ENCODE measurements around the gene PPP2R2B.

The PPP2R2B gene

DNA sequence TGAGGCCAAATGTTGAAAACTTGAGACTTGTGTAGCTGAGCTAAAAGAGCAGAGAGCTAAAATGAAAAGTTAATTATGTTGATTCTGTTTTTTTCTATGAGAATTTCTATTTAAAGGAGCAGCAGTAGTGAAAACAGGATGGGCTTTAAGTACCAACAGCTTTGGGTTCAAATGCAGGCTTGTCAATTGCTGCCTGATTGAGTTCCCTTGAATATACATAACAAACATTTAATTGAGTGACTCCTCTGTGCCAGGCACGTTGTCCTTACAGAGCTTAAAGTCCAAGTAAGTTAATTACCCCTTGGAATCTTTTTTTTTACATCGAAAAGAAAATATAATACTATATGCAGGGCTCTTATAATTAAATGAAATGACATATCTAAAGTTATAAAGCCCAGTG is 38.5 kb downstream of the PPP2R2B start:
- intact Hi-C loops (cut with DNase I) = no loop called here
- DNase-seq = no peak

DNA sequence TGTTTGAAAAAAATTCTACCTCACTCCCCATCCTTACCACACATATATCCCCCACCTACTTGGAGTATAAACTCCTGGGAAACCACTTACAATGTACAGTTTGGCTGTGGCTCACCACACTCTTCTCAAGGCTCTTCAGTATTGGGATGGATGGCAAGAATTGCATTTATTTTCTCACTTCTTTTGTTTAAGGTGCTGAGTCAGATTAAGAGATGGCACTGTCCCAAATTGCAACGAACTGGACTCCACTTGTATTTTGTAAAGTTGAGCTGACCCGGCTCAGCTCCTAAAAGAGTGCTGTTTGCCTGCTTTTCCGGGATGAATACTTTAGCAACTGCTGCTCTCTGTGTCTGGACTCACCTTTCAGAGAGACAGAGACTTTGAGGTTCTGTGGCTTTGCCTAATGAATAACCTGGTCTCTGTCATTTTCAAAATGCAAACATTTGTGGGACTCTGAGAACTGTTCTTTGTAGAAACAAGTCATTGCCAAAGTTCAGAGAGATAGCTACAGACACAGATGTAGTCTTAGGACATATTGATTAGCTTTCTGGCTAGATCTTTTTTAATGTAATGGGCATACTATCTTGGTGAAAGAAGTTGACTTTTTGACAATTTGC is 42.2 kb downstream of the PPP2R2B start:
- intact Hi-C loops (cut with DNase I) = no loop called here
- peak in 1 of 42 donors; percentile 13 for DNase-seq

DNA sequence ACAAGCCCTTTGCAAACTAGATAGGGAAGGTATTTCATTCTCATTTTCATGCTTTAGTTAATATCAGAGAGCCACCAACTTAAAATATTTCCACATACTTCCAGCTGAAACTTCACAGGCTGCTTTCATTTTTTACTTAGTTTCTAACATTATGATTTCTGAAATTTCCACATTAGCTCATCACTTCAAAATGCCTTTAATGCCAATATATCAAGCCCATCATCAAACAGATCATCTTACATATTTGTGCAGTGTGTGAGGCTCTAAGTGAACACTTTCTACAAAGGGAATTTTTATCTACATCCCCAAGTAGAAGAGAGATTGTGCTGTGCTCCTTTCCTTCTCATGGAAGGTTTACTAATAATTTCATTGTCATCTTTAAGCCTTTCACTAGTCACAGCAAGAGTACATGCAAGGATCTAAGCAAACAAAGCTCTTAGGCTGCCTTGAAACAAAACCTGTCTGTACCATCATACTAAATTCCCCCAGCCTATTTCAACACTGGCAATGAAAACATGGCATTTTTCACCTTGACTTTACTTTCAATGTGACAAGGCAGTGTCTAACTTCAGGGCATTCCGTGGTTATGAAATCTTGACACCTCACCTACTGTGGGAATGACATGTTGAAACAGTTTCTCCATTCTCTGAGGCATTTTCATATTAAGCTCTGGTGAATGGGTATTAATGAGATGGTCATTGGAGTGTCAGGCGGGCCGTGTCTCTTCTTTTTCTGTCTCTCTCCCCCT is 45.4 kb downstream of the PPP2R2B start:
- intact Hi-C loops (cut with DNase I) = no loop called here

DNA sequence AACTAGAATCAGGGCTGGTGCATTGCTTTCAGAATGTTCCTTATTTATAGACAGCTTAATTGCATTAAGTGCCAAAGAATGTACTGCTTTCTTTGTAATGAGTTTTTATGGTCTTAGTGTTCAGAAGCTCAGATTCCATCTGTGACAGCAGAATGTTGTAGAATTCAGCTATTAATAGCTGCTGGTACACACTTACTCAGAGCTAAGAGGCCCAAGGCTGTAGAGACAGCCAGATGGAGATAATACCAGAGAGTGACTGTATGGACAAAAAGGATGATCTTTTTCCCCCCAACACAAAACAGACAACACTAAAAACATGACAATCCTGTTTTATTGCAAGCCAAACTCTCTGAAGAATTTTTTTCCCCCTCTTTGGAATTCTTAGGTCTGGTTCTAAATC is 50.2 kb downstream of the PPP2R2B start:
- DNase-seq = no peak
- intact Hi-C loops (cut with DNase I) = no loop called here

More for the DNA sequence above, 45.4 kb downstream of the PPP2R2B start:
- no peak for DNase-seq

DNA sequence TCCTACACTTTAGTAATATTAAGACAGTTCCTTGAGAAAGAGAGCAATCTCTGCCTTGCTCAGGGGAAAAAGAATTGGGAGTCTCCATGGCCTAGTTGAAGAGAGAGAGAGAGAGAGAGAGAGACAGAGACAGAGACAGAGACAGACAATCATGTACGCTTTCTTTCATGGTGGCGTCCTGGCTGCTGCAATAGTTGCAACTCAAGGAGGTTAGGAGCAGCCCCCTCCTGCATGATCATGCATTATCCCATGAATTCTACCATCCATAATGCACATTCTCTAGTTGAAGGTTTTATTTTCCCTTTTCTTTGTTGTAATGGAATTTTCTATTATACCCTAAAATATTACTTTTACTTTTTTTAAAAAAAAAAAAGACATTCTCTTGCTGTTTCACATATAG is 50.7 kb downstream of the PPP2R2B start:
- no peak for DNase-seq
- intact Hi-C loops (cut with DNase I) = no loop called here

DNA sequence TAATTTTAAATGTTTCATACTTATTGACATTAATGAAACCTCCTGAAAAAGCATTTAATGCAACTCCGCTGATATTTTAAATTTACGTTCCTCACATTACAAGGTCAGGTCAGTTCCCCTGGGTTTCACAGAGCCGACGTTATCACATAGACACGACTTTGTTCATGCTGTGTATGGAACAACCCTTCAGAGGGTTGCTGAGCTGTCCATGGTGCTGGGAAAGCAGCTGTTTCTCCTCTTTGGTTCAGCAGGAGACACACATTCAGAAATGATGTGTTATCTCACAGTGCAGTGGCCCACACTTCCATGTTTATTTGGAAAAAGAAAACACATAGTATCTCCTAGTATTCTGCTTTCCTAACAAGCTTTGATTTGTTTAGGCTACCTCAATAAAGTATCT is 53.5 kb downstream of the PPP2R2B start:
- intact Hi-C loops (cut with DNase I) = no loop called here
- peak in 5 of 42 donors; percentile 33 to 70 (median 40) for DNase-seq

DNA sequence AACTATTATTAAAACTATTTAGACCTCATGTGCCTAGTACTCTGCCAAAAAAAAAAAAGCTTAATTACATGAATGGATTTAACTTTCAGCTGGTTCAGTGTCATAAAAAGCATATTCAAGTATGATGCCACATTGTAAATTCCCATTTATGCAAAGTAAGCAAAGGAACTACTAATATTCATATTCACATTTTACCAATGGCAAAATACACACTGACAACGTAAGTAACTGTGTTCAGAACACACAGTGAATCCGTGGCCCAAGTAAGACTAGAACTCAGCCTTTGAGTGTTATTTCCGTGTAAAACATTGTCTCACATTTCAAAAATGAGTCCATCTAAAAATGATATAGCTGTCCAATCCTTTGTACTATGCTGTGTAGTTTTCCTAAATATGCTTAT is 56.8 kb downstream of the PPP2R2B start:
- intact Hi-C loops (cut with DNase I) = no loop called here
- DNase-seq = no peak

DNA sequence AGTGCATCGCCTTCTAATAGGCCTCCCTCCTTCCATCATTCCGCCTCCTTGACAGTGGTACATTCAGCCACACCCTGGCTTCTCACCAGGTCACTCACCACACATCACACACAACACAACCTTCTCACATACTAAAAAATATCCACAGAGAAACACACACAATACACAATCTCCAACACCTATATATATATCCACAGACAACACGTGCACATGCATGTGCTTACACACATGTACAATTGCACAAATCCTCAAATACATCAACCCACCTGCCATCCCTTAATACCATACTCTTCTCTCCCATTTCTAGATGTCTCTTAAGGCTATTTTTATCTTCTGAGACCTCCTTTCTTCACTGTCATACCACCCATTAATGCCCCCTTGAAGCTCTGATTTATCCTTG is 57.6 kb downstream of the PPP2R2B start:
- DNase-seq = no peak
- intact Hi-C loops (cut with DNase I) = no loop called here

DNA sequence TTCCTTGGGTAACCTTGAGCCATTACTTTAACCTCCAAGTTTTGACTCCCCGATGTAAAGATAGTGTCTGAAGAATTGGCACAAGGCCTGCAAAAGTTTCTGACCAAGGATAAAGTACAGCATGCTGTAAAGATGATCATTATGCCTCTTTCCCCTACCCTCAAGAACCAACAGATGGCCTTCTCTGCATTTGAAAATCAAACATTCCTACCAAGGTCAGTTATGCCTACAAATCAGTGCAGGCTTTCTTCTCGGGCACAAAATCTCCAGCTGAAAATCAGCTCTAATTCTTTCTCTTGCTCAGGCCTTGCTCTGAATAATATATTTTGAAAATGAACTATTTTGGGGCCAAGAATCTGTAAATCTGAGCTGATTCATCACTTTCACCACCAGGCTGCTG is 59.7 kb downstream of the PPP2R2B start:
- no peak for DNase-seq
- intact Hi-C loops (cut with DNase I) = no loop called here

DNA sequence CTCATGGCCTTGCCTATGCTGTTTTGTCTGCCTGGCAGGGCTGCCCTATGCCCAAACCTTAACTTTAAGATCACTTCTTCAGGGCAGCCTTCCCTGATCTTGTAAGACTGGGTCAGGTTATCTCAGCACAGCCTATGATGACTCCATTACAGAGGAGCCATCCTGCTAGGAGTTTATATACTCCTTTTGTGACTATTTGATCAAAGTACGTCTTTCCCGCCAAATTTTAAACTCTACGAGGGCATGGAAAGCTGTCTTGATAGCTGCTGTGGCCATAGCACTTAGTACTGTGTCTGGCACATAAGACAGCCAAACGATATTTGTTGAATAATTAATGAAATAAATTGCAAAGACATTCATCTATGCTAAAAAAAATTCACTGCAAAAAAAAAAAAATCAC is 60.6 kb downstream of the PPP2R2B start:
- intact Hi-C loops (cut with DNase I) = no loop called here
- no peak for DNase-seq

DNA sequence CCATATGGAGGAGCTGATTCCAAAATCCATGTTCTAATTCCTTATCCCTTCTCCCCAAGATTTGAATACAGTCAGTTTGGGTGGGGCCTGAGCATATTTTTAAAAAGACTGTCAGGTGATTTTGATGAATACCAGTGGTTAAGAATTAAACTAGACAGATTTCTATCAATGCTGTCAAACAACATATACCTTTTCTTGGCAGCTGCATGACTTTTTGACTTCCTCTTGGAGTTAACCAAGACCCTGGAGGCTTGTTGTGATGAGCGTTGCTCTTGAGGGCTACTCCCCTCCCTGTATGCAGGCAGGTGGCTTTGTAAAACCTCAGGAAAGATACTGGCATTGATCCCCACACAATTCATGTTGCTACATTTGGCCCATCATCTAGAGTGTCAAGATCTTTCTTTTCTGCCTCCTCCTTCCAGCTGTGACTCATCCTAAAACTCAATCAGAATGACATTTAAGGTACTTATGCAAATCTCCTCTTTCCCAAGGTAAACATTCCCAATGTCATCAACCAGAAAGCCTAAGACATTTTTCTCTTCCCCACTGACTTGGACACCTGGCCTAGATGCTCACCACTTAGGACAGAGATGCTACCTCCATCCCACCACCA is 61.7 kb downstream of the PPP2R2B start:
- intact Hi-C loops (cut with DNase I) = no loop called here
- DNase-seq = peak in 6 of 42 donors; percentile 20 to 63 (median 31)

DNA sequence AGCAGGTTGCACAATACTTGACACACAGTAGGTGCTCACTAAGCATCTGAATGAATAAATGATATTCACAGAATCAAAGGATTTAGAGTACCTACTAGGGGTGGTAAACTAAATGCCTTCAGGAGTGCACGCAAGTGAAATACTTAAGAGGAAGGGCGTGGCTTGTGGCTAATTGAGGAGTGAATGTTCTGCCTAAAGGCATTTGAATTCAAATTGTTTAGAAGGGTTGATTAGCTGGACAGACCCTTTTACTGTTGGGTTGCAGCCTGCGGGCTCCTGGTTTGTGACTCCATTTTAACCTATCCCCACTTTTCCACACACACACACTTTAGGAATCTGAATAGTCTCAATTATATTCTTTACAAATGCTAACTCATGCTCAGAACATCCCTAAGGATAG is 63.1 kb downstream of the PPP2R2B start:
- intact Hi-C loops (cut with DNase I) = no loop called here
- DNase-seq = no peak

DNA sequence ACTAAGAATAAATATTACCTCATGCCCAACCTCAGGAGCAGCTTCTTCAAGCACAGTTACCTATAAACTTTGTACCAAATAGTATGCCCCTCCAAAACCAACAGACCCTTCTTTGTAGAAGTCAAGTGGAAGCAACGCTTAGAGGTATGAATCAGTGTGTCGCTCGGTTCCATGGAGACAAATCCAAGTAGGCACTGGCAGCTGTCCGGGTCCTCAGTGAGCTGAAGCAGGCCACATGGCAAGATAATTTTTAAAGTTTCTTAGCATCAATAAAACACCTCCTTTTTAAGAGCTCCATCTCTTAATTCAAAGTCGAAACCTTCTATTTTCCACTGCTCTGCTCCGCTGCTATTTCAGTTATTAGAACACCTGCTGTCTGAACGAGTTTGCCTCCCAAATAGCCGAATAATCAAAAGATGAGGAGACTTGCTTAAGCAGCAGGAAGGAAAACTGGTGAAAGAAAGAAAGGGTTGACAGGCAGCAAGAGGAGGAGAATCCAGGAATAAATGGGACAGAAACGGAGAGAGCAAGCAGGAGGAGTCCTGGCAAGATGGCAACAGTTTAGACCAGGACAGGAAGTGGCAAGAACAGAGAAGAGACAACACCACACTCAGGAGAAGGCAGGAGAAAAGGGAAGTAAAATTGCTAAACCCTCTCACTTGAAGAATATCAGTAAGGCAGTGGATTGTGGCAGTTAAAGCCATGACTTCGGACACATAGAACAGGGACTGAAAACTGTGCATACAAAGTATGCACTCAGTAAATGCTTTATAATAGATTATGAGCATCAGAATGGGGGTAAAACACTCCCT is 65.0 kb downstream of the PPP2R2B start:
- peak in 3 of 42 donors; percentile 16 to 63 (median 25) for DNase-seq
- intact Hi-C loops (cut with DNase I) = no loop called here

DNA sequence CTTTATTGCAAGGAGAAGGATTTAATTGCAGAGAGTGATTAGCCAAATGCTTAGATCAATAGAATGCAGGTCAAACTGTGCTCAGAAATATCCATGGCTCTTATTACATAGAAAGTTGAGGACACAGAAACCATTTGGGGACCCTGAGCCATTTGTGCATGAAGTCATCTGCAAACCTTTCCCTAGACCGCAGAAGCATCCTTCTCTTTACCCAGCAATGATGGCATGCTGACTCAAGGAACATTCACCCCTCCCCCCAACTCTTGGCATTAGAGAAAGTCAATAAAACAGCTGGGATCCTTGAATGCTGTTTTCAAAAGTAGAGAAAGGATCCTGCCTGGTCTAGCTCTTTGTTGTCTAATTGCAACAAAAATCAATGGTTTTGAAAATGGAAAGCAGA is 73.5 kb downstream of the PPP2R2B start:
- DNase-seq = no peak
- intact Hi-C loops (cut with DNase I) = no loop called here

DNA sequence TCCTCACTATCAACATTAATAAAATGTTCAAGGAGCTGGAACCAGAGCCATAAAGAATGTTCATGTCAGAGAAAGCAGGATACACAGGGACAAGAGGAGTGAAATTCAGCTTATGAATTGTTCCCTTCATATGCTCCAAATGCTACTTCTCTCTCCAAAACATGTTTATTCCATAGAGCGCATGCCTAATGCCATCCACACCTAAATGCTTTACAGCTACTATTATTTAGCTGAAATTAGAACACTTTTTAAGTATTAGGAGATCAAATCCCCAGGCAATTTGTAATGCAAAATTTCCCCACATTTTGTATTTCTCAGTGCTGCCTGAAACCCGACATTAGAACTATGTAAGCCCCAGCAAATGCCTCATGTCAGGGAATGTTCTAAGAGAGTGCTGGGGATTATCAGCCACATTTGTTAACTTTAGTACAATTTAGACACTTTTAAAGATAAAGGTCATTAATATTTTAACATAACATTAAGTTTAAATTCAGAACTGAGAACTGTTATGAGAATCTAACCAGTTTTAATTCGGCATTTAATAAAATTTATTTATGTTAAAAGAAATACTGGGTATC is 75.5 kb downstream of the PPP2R2B start:
- DNase-seq = no peak
- intact Hi-C loops (cut with DNase I) = no loop called here

DNA sequence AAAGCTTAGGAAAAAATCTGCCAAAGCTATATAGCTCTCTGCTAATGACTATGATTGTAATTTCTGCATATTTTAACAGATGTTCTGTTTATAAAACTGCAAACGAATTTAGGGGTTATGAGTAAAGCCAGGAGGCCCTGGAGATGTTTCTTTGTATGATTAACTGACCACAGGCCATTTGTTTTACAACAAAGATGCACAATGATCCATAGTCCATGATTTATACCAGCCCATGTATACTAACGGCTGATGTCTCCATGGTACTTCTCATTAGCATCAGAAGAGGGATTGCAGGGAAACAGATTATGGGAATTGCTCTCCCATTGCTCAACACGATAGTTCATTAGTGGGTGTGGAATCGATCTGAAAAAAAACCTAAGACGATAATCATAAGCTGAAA is 78.9 kb downstream of the PPP2R2B start:
- DNase-seq = no peak
- intact Hi-C loops (cut with DNase I) = no loop called here

DNA sequence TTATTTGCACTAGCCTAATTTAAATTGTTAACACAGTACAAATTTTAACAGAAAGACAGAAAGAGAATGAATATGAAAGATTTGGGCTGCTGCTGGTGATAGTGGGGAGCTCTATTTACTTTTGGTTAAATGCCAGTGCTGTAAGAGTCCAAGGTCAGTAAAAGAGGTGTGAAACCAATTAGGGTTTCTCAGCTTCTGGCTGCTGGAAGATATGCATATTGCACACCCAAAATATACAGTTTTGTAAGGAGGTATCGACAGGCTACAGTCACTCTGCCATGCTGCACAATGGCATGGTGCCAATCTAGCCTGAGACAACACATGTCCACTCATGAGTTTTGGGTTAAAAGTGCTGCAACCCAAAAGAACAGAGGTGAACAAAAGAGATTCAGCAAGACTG is 79.3 kb downstream of the PPP2R2B start:
- intact Hi-C loops (cut with DNase I) = no loop called here
- DNase-seq = no peak

DNA sequence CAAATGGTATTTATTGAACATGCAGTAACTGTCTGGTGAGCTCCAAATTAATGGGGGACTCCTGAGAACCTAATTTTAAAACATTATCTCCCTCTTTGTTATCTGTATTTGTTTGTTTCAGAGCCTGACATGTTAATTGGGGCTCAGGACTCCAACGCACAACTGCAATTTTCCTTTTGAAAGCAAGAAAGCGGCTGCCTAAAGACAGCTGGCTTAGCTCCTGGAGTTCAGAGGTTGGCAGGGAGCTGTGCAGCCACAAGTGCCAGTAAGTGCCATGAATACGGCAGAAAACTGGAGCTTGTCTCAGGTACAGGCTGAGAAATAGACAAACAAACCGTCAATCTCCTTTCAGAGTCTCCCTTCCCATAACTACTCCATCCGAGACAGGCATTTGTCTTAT is 80.9 kb downstream of the PPP2R2B start:
- peak in 5 of 42 donors; percentile 22 to 58 (median 28) for DNase-seq
- intact Hi-C loops (cut with DNase I) = no loop called here

DNA sequence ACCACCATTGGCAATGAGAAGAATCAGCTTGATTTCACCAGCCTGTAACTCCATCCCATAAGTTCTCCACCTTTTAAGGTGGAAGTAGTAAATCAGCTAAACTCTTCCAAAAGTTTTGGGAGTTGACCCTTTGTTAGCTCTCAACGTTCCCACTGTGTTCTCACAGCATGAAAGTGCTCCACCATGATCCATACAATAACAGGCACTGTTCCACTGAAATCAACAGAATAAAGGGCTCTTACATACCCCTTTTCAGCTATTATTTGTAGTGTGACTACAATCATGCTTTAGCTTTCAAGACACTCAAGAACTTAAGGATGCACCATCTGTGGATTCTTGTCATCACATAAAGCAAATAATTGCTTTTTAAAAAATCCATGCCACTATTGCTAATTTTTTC is 81.6 kb downstream of the PPP2R2B start:
- no peak for DNase-seq
- intact Hi-C loops (cut with DNase I) = no loop called here

DNA sequence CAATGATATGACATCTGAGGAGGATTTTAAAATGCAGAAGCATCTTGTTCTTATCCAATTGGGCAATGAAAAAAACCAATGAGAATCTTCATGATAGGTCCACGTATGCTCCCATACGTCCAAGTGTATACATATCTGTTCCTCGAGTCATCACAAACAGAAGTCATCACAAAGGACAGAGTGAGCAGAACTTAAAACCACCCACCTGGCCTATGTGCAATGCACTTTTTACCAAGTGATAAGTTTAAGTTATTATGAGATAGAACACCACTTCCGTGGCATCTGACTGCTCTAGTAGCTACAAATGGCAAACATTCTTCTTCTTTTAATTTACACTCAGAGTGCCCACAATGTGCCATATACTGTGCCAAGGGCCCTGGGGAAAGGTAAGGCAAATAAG is 82.4 kb downstream of the PPP2R2B start:
- intact Hi-C loops (cut with DNase I) = no loop called here
- no peak for DNase-seq

Data from head of caudate nucleus (tissue), 42 donors.